Activated CD4-positive, alpha-beta memory T cell treated with anti-CD3 and anti-CD28 coated beads for 36 hours (primary cell): Measurements from ENCODE around the gene LRRC28. TPM values are rescaled to one million over a fixed set of nuclear protein-coding genes. Genes with fewer than 3 reads are reported as not detected.
A peak's percentile ranks its signal among the peaks of the same experiment; 100 is the strongest.

Experiments used
- CTCF ChIA-PET: fragments of 350-600 bp; sonication (Branson Sonifier 250); formaldehyde crosslinking; loops from one replicate; lab custom pipeline; 2021; ENCODE audit warnings: antibody characterized with exemption, inconsistent platforms; lab: Charles Lee
- POLR2A ChIA-PET: fragments of 350-600 bp; sonication (Branson Sonifier 250); formaldehyde crosslinking; loops from one replicate; lab custom pipeline; 2021; ENCODE audit warnings: antibody characterized with exemption; lab: Charles Lee
- DNase-seq: peaks from one replicate; pipeline ENCODE4 v3.0.0-alpha.2; 2020
- H3K27ac Mint-ChIP-seq: one replicate; pipeline ENCODE4 v1.8.0; 2021; ENCODE audit warnings: mixed read lengths
- H3K27me3 Mint-ChIP-seq: one replicate; pipeline ENCODE4 v1.8.0; 2021; ENCODE audit warnings: mixed read lengths
- H3K36me3 Mint-ChIP-seq: one replicate; pipeline ENCODE4 v1.8.0; 2021; ENCODE audit warnings: mixed read lengths
- H3K4me1 Mint-ChIP-seq: one replicate; pipeline ENCODE4 v1.8.0; 2021; ENCODE audit warnings: low read depth, mixed read lengths
- H3K4me3 Mint-ChIP-seq: one replicate; pipeline ENCODE4 v1.8.0; 2021; ENCODE audit warnings: mild to moderate bottlenecking, mixed read lengths
- H3K9me3 Mint-ChIP-seq: one replicate; pipeline ENCODE4 v1.8.0; 2021; ENCODE audit warnings: mixed read lengths
- intact Hi-C: fragments of 100-400 bp; cut with micrococcal nuclease; formaldehyde crosslinking; loops from one replicate; pipeline ENCODE4 v1.15.1; 2023
- total RNA-seq, 2 experiments: library from RNA; stranded (reverse); gene quantifications; one replicate each; pipeline ENCODE4 v1.2.3, GENCODE V29; 2021

LRRC28 gene
- total RNA-seq, 2 experiments from 2014 or later, result 21.5 to 22.6 TPM

GRCh38 chr15:99331381-99331780 is 80.1 kb downstream of the LRRC28 start:
- DNase-seq, result no peak
- Mint-ChIP-seq H3K27ac (no peak overlapping the region), H3K27me3 (no peaks in the 10 kb centered on the region), H3K9me3 (no peaks in the 10 kb centered on the region), H3K4me3 (no peak overlapping the region), H3K4me1 (peaks cover 2% of the 10 kb centered on the region), H3K36me3 (no peaks in the 10 kb centered on the region)
- CTCF ChIA-PET, result no interaction called here
- POLR2A ChIA-PET, result no interaction called here
- intact Hi-C loops, result no loop called here

GRCh38 chr15:99333413-99333812 is 82.1 kb downstream of the LRRC28 start:
- no peak overlapping the region for H3K4me3 Mint-ChIP-seq
- POLR2A ChIA-PET, result no interaction called here
- CTCF ChIA-PET, result interaction anchor here (1.5 to 2.6 kb wide), 2 partner anchors 10 to 371 kb away, joined by 3 to 14 read pairs; no protein-coding TSS in a partner anchor

GRCh38 chr15:99333981-99334380 is 82.7 kb downstream of the LRRC28 start:
- H3K27ac Mint-ChIP-seq, result no peak overlapping the region
- intact Hi-C loops, result no loop called here
- peaks cover 2% of the 10 kb centered on the region for H3K4me1 Mint-ChIP-seq
- H3K27me3 Mint-ChIP-seq, result no peaks in the 10 kb centered on the region
- no peak overlapping the region for H3K4me3 Mint-ChIP-seq
- CTCF ChIA-PET, result interaction anchor here (0.7 to 2.6 kb wide), 3 partner anchors 10 to 370 kb away, joined by 3 to 14 read pairs (median 3); no protein-coding TSS in a partner anchor
- no peaks in the 10 kb centered on the region for H3K9me3 Mint-ChIP-seq
- no peak for DNase-seq
- POLR2A ChIA-PET, result no interaction called here
- no peaks in the 10 kb centered on the region for H3K36me3 Mint-ChIP-seq

More at GRCh38 chr15:99333413-99333812, 82.1 kb downstream of the LRRC28 start:
- Mint-ChIP-seq H3K27me3 (no peaks in the 10 kb centered on the region), H3K4me1 (peaks cover 2% of the 10 kb centered on the region), H3K27ac (no peak overlapping the region), H3K36me3 (no peaks in the 10 kb centered on the region), H3K9me3 (no peaks in the 10 kb centered on the region)
- intact Hi-C loops, result no loop called here
- DNase-seq, result no peak

- H3K27ac Mint-ChIP-seq, result no peak overlapping the region
- peaks cover 3% of the 10 kb centered on the region for H3K4me1 Mint-ChIP-seq
- ChIA-PET CTCF (interaction anchor here (1.0 to 2.6 kb wide), 3 partner anchors 19 to 369 kb away, joined by 3 to 14 read pairs (median 3); no protein-coding TSS in a partner anchor), POLR2A (no interaction called here)
- intact Hi-C loops, result no loop called here
- H3K4me3 Mint-ChIP-seq, result no peak overlapping the region
- no peaks in the 10 kb centered on the region for H3K36me3 Mint-ChIP-seq
- no peak for DNase-seq
- no peaks in the 10 kb centered on the region for H3K9me3 Mint-ChIP-seq
- H3K27me3 Mint-ChIP-seq, result no peaks in the 10 kb centered on the region
Measured at GRCh38 chr15:99335508-99335907, 84.2 kb downstream of the LRRC28 start.

GRCh38 chr15:99336794-99337193 is 85.5 kb downstream of the LRRC28 start:
- peaks cover 5% of the 10 kb centered on the region for H3K4me1 Mint-ChIP-seq
- H3K27me3 Mint-ChIP-seq, result no peaks in the 10 kb centered on the region
- no peaks in the 10 kb centered on the region for H3K9me3 Mint-ChIP-seq
- no peaks in the 10 kb centered on the region for H3K36me3 Mint-ChIP-seq
- POLR2A ChIA-PET, result no interaction called here
- H3K4me3 Mint-ChIP-seq, result no peak overlapping the region
- H3K27ac Mint-ChIP-seq, result no peak overlapping the region
- no peak for DNase-seq
- CTCF ChIA-PET, result interaction anchor here (0.8 kb wide), 1 partner anchor 368 kb away, joined by 3 read pairs; no protein-coding TSS in a partner anchor
- intact Hi-C loops, result no loop called here

GRCh38 chr15:99340347-99340746 is 89.1 kb downstream of the LRRC28 start:
- ChIA-PET CTCF (no interaction called here), POLR2A (no interaction called here)
- no peak for DNase-seq
- H3K4me3 Mint-ChIP-seq, result no peak overlapping the region
- H3K27me3 Mint-ChIP-seq, result no peaks in the 10 kb centered on the region
- no peak overlapping the region for H3K27ac Mint-ChIP-seq
- intact Hi-C loops, result loop anchor here (5.0 kb wide), 1 partner anchor 362 kb away; no protein-coding TSS in a partner anchor
- no peaks in the 10 kb centered on the region for H3K36me3 Mint-ChIP-seq
- peaks cover 12% of the 10 kb centered on the region for H3K4me1 Mint-ChIP-seq
- no peaks in the 10 kb centered on the region for H3K9me3 Mint-ChIP-seq

GRCh38 chr15:99341786-99342185 is 90.5 kb downstream of the LRRC28 start:
- no peaks in the 10 kb centered on the region for H3K27me3 Mint-ChIP-seq
- ChIA-PET POLR2A (no interaction called here), CTCF (interaction anchor here (1.0 kb wide), 1 partner anchor 363 kb away, joined by 7 read pairs; no protein-coding TSS in a partner anchor)
- no peak overlapping the region for H3K4me3 Mint-ChIP-seq
- intact Hi-C loops, result loop anchor here (5.0 kb wide), 1 partner anchor 361 kb away; no protein-coding TSS in a partner anchor
- no peak for DNase-seq
- H3K4me1 Mint-ChIP-seq, result peaks cover 12% of the 10 kb centered on the region
- no peaks in the 10 kb centered on the region for H3K9me3 Mint-ChIP-seq
- H3K36me3 Mint-ChIP-seq, result no peaks in the 10 kb centered on the region
- no peak overlapping the region for H3K27ac Mint-ChIP-seq

- POLR2A ChIA-PET, result no interaction called here
- H3K4me3 Mint-ChIP-seq, result no peak overlapping the region
- no peaks in the 10 kb centered on the region for H3K27me3 Mint-ChIP-seq
- no peak for DNase-seq
- H3K9me3 Mint-ChIP-seq, result no peaks in the 10 kb centered on the region
- H3K36me3 Mint-ChIP-seq, result no peaks in the 10 kb centered on the region
- CTCF ChIA-PET, result interaction anchor here (2.1 to 2.4 kb wide), 2 partner anchors 11 to 361 kb away, joined by 5 to 22 read pairs; no protein-coding TSS in a partner anchor
- intact Hi-C loops, result loop anchor here (5.0 kb wide), 1 partner anchor 359 kb away; no protein-coding TSS in a partner anchor
- peaks cover 12% of the 10 kb centered on the region for H3K4me1 Mint-ChIP-seq
- no peak overlapping the region for H3K27ac Mint-ChIP-seq
Measured at GRCh38 chr15:99343208-99343607, 91.9 kb downstream of the LRRC28 start.

- Mint-ChIP-seq H3K4me1 (peaks cover 12% of the 10 kb centered on the region), H3K9me3 (no peaks in the 10 kb centered on the region), H3K4me3 (no peak overlapping the region), H3K27ac (no peak overlapping the region), H3K36me3 (no peaks in the 10 kb centered on the region), H3K27me3 (no peaks in the 10 kb centered on the region)
- POLR2A ChIA-PET, result interaction anchor here (1.0 kb wide), 1 partner anchor 64 kb away, joined by 3 read pairs; no protein-coding TSS in a partner anchor
- intact Hi-C loops, result loop anchor here (5.0 kb wide), 1 partner anchor 358 kb away; no protein-coding TSS in a partner anchor
- DNase-seq, result peak; percentile 47
- CTCF ChIA-PET, result interaction anchor here (0.6 to 2.4 kb wide), 4 partner anchors 9 to 410 kb away, joined by 3 to 22 read pairs (median 4); no protein-coding TSS in a partner anchor
Measured at GRCh38 chr15:99343881-99344551, 92.7 kb downstream of the LRRC28 start.

- H3K36me3 Mint-ChIP-seq, result peaks cover 4% of the 10 kb centered on the region
- no peaks in the 10 kb centered on the region for H3K27me3 Mint-ChIP-seq
- ChIA-PET POLR2A (interaction anchor here (1.0 kb wide), 1 partner anchor 65 kb away, joined by 3 read pairs; no protein-coding TSS in a partner anchor), CTCF (interaction anchor here (0.6 to 2.4 kb wide), 4 partner anchors 10 to 409 kb away, joined by 3 to 22 read pairs (median 4); no protein-coding TSS in a partner anchor)
- no peaks in the 10 kb centered on the region for H3K9me3 Mint-ChIP-seq
- intact Hi-C loops, result loop anchor here (5.0 kb wide), 1 partner anchor 358 kb away; no protein-coding TSS in a partner anchor
- H3K4me1 Mint-ChIP-seq, result peaks cover 12% of the 10 kb centered on the region
- H3K4me3 Mint-ChIP-seq, result no peak overlapping the region
- H3K27ac Mint-ChIP-seq, result no peak overlapping the region
- DNase-seq, result no peak
Measured at GRCh38 chr15:99344639-99345038, 93.4 kb downstream of the LRRC28 start.

- Mint-ChIP-seq H3K4me3 (no peak overlapping the region), H3K36me3 (peaks cover 5% of the 10 kb centered on the region), H3K27ac (no peak overlapping the region), H3K27me3 (no peaks in the 10 kb centered on the region), H3K9me3 (no peaks in the 10 kb centered on the region), H3K4me1 (peaks cover 12% of the 10 kb centered on the region)
- intact Hi-C loops, result no loop called here
- POLR2A ChIA-PET, result no interaction called here
- DNase-seq, result no peak
- CTCF ChIA-PET, result interaction anchor here (2.1 to 2.4 kb wide), 2 partner anchors 9 to 359 kb away, joined by 5 to 22 read pairs; no protein-coding TSS in a partner anchor
Measured at GRCh38 chr15:99345242-99345641, 94.0 kb downstream of the LRRC28 start.

- Mint-ChIP-seq H3K4me1 (peaks cover 10% of the 10 kb centered on the region), H3K9me3 (no peaks in the 10 kb centered on the region), H3K27me3 (no peaks in the 10 kb centered on the region), H3K36me3 (peaks cover 7% of the 10 kb centered on the region), H3K4me3 (no peak overlapping the region), H3K27ac (no peak overlapping the region)
- ChIA-PET POLR2A (no interaction called here), CTCF (interaction anchor here (1.7 kb wide), 1 partner anchor 358 kb away, joined by 11 read pairs; no protein-coding TSS in a partner anchor)
- DNase-seq, result no peak
- intact Hi-C loops, result no loop called here
Measured at GRCh38 chr15:99345832-99346462, 94.7 kb downstream of the LRRC28 start.
